Caco-2 (cell line): ENCODE data around the gene SLC9A7. TPM values are rescaled to one million over a fixed set of nuclear protein-coding genes. Genes with fewer than 3 reads are reported as not detected.

Experiments
- BruUV-seq: library from RNA; stranded (reverse); fragments of 400-500 nt; replicated peaks from 2 replicates; lab custom pipeline; 2021; lab: Mats Ljungman, UMichigan
- CTCF ChIA-PET: fragments of 300-600 bp; sonication (Branson Sonifier 250); formaldehyde crosslinking; loops from one replicate; lab custom pipeline; 2022; ENCODE audit warnings: antibody characterized with exemption; lab: Charles Lee
- POLR2A ChIA-PET: fragments of 300-600 bp; sonication (Branson Sonifier 250); formaldehyde crosslinking; loops from one replicate; lab custom pipeline; 2022; ENCODE audit warnings: antibody characterized with exemption; lab: Charles Lee
- DNase-seq, 2 experiments: peaks; one replicate each; pipeline versions ENCODE4 v3.0.0 to v3.0.0-alpha.2; 2020 to 2022
- H3K27me3 ChIP-seq: replicated peaks from 2 replicates; pipeline ENCODE4 v1.6.0; 2011; ENCODE audit warnings: low read length; ENCODE audit not compliant: control insufficient read depth, insufficient read depth
- H3K36me3 ChIP-seq: 2 replicates; pipeline ENCODE4 v1.5.1; 2011; ENCODE audit warnings: low read length; ENCODE audit not compliant: control insufficient read depth, insufficient read depth
- H3K4me1 ChIP-seq: fragments of 250-450 bp; sonication (Bioruptor Pico); 2 replicates; pipeline ENCODE4 v1.5.1; 2020; ENCODE audit warnings: mild to moderate bottlenecking
- H3K4me3 ChIP-seq: 2 replicates; pipeline ENCODE4 v1.5.1; 2011; ENCODE audit warnings: low read depth, mild to moderate bottlenecking, control low read depth, low read length
- H3K9me3 ChIP-seq: fragments of 250-450 bp; sonication (Bioruptor Pico); 2 replicates; pipeline ENCODE4 v1.5.1; 2020; ENCODE audit warnings: mild to moderate bottlenecking, moderate library complexity
- H3K27ac Mint-ChIP-seq: one replicate; pipeline ENCODE4 v1.8.0; 2022; ENCODE audit warnings: mixed read lengths; ENCODE audit not compliant: unreplicated experiment
- H3K27me3 Mint-ChIP-seq: one replicate; pipeline ENCODE4 v1.8.0; 2022; ENCODE audit warnings: mixed read lengths; ENCODE audit not compliant: insufficient read depth, unreplicated experiment
- H3K36me3 Mint-ChIP-seq: one replicate; pipeline ENCODE4 v1.8.0; 2022; ENCODE audit warnings: mild to moderate bottlenecking, mixed read lengths; ENCODE audit not compliant: insufficient read depth, unreplicated experiment
- H3K4me1 Mint-ChIP-seq: one replicate; pipeline ENCODE4 v1.8.0; 2022; ENCODE audit warnings: low read depth, mixed read lengths; ENCODE audit not compliant: unreplicated experiment
- H3K4me3 Mint-ChIP-seq: one replicate; pipeline ENCODE4 v1.8.0; 2022; ENCODE audit warnings: mild to moderate bottlenecking, moderate library complexity, mixed read lengths; ENCODE audit not compliant: unreplicated experiment
- H3K9me3 Mint-ChIP-seq: one replicate; pipeline ENCODE4 v1.8.0; 2022; ENCODE audit warnings: mixed read lengths; ENCODE audit not compliant: unreplicated experiment
- intact Hi-C: fragments of 100-400 bp; cut with micrococcal nuclease; formaldehyde crosslinking; loops from one replicate; pipeline ENCODE4 v1.10.0; 2022; ENCODE audit not compliant: unreplicated experiment
- total RNA-seq: library from RNA; stranded (reverse); gene quantifications from 2 replicates; pipeline ENCODE4 v1.2.3, GENCODE V29; 2022
- TF ChIP-seq, protein P1 (sequence below), 2 experiments: fragments of 200-600 bp in 1 of 2; IDR thresholded peaks; 1 replicate in 1 of 2; 2 replicates in 1 of 2; pipeline versions ENCODE4 v1.5.1 to v1.8.0; 2011 to 2022; ENCODE audit warnings: antibody characterized with exemption in 1 of 2, control low read depth in 1 of 2, inconsistent platforms in 1 of 2, low read depth in 1 of 2, low read length in 1 of 2, mild to moderate bottlenecking in 1 of 2, moderate library complexity in 1 of 2; ENCODE audit not compliant: insufficient read depth in 1 of 2, severe bottlenecking in 1 of 2, unreplicated experiment in 1 of 2

The SLC9A7 gene
- total RNA-seq, 1 experiment from 2014 or later = 20.1 TPM

DNA sequence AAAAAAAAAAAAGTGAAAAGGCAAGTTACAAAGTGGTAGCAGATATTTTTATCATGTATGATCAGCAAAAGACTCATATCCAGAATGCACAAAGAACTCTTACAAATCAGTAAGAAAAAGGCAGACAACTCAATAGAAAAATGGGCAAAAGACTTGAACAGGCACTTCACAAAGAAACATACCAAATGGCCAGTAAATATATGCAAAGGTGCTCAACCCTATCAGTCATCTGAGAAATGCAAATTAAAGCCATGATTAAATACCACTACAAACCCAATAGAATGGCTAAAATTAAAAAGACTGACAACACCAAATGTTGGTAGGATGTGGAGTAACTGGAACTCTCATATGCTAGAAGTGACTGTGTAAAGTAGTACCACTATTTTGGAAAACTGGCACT lies 140.0 kb downstream of the SLC9A7 start:
- peaks cover 20% of the 10 kb centered on the region for H3K36me3 Mint-ChIP-seq
- TF ChIP-seq, protein P1, sequence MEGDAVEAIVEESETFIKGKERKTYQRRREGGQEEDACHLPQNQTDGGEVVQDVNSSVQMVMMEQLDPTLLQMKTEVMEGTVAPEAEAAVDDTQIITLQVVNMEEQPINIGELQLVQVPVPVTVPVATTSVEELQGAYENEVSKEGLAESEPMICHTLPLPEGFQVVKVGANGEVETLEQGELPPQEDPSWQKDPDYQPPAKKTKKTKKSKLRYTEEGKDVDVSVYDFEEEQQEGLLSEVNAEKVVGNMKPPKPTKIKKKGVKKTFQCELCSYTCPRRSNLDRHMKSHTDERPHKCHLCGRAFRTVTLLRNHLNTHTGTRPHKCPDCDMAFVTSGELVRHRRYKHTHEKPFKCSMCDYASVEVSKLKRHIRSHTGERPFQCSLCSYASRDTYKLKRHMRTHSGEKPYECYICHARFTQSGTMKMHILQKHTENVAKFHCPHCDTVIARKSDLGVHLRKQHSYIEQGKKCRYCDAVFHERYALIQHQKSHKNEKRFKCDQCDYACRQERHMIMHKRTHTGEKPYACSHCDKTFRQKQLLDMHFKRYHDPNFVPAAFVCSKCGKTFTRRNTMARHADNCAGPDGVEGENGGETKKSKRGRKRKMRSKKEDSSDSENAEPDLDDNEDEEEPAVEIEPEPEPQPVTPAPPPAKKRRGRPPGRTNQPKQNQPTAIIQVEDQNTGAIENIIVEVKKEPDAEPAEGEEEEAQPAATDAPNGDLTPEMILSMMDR (IDR thresholded peaks at IDR 0.05; ENCODE audit: insufficient read depth in 1 of 2, low read depth in 1 of 2, low read length in 1 of 2, severe bottlenecking in 1 of 2, unreplicated experiment in 1 of 2) = no peak
- H3K9me3 Mint-ChIP-seq = no peaks in the 10 kb centered on the region
- Histone ChIP-seq H3K36me3 (no peaks in the 10 kb centered on the region), H3K4me3 (no peak overlapping the region), H3K27me3 (no peaks in the 10 kb centered on the region), H3K4me1 (no peaks in the 10 kb centered on the region), H3K9me3 (no peaks in the 10 kb centered on the region)
- no peaks in the 10 kb centered on the region for H3K27me3 Mint-ChIP-seq
- BruUV-seq = no TSS peak
- ChIA-PET POLR2A (no interaction called here), CTCF (no interaction called here)
- no peak overlapping the region for H3K4me3 Mint-ChIP-seq
- intact Hi-C loops = no loop called here
- DNase-seq = no peak
- H3K27ac Mint-ChIP-seq = no peak overlapping the region
- no peaks in the 10 kb centered on the region for H3K4me1 Mint-ChIP-seq

DNA sequence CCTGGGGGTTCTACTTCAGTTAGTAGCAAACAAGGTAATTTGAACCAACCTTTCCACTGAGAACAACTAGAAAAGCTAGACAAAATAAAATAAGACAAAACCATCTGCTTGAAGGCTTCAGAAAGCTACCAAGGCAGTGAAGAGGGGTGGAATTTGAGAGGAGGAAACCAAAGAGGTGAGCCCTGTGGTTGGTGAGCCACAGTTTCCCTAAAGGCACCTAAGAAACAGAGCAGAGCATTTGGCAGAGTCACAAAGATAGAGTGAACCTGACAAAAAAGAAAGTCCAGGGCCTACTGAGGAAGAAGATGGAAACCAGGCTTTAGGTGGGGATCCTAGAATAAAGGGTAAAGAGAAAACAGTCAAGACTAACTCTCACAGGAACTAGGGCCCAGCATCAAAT lies 141.0 kb downstream of the SLC9A7 start:
- Histone ChIP-seq H3K27me3 (no peaks in the 10 kb centered on the region), H3K4me3 (no peak overlapping the region), H3K36me3 (no peaks in the 10 kb centered on the region), H3K4me1 (no peaks in the 10 kb centered on the region), H3K9me3 (no peaks in the 10 kb centered on the region)
- no peaks in the 10 kb centered on the region for H3K4me1 Mint-ChIP-seq
- no peaks in the 10 kb centered on the region for H3K27me3 Mint-ChIP-seq
- no peak for DNase-seq
- ChIA-PET POLR2A (no interaction called here), CTCF (no interaction called here)
- H3K4me3 Mint-ChIP-seq = no peak overlapping the region
- H3K9me3 Mint-ChIP-seq = no peaks in the 10 kb centered on the region
- no peak overlapping the region for H3K27ac Mint-ChIP-seq
- no TSS peak for BruUV-seq
- TF ChIP-seq, protein P1 (IDR thresholded peaks at IDR 0.05; ENCODE audit: insufficient read depth in 1 of 2, low read depth in 1 of 2, low read length in 1 of 2, severe bottlenecking in 1 of 2, unreplicated experiment in 1 of 2) = no peak
- intact Hi-C loops = no loop called here
- peaks cover 20% of the 10 kb centered on the region for H3K36me3 Mint-ChIP-seq

DNA sequence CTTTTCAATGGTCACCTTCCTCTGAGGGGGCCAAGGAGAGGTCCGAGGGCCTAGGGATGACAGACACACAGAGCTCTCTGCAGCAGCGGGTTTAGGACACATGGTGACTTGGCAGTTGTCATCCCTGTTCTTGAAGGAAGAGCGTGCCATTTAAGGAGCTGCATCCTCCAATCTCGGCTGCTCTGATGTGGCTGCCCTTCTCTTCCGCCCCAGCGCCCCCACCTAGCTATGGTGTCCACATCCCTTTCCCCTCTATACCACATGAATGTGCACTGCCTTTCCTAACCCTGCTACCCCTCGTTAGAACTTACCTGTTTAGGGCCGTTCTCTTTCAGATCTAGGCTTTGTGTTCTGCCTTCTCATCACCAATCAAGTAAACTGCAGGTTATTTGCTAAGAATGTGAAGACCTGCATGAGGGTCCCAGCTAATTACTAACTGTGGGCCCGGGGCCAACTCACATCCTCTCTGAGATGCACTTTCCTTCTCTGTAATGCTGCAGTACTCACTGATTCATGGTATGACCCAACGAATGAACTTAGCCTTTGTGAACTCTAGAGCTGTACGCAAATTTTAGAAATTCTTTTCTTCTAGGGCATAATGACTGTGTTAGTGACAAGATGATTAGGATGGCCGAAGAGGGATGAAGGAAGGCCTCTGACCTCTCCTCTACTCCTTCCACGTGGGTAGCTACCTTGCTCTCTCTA lies 147.1 kb downstream of the SLC9A7 start:
- Histone ChIP-seq H3K36me3 (no peaks in the 10 kb centered on the region), H3K9me3 (no peaks in the 10 kb centered on the region), H3K4me3 (no peak overlapping the region), H3K27me3 (no peaks in the 10 kb centered on the region), H3K4me1 (no peaks in the 10 kb centered on the region)
- POLR2A ChIA-PET = no interaction called here
- H3K27ac Mint-ChIP-seq = no peak overlapping the region
- BruUV-seq = no TSS peak
- TF ChIP-seq, protein P1 (IDR thresholded peaks at IDR 0.05; ENCODE audit: insufficient read depth in 1 of 2, low read depth in 1 of 2, low read length in 1 of 2, severe bottlenecking in 1 of 2, unreplicated experiment in 1 of 2) = no peak
- no peak overlapping the region for H3K4me3 Mint-ChIP-seq
- H3K9me3 Mint-ChIP-seq = no peaks in the 10 kb centered on the region
- H3K36me3 Mint-ChIP-seq = peaks cover 6% of the 10 kb centered on the region
- no peaks in the 10 kb centered on the region for H3K27me3 Mint-ChIP-seq
- CTCF ChIA-PET = no interaction called here
- DNase-seq = no peak
- no peaks in the 10 kb centered on the region for H3K4me1 Mint-ChIP-seq
- intact Hi-C loops = no loop called here
